Adrenal gland (tissue), 5 donors: ENCODE results near the gene MARCHF10.

ENCODE experiments used
- CTCF ChIP-seq, 6 experiments: fragments of 450-650 bp in 4 of 6; fragments of 200-600 bp in 2 of 6; sonication (generic) in 1 of 6; IDR thresholded peaks; 1 replicate in 5 of 6; 2 replicates in 1 of 6; pipeline versions ENCODE4 v1.5.1 to v1.8.0; 2016 to 2021; ENCODE audit warnings: antibody characterized with exemption in 6 of 6, mild to moderate bottlenecking in 2 of 6, moderate library complexity in 1 of 6
- POLR2A ChIP-seq, 2 donors: fragments of 450-650 bp; IDR thresholded peaks; one replicate each; pipeline ENCODE4 v1.6.1; 2017; ENCODE audit warnings: antibody characterized with exemption in 2 of 2, mild to moderate bottlenecking in 2 of 2, moderate library complexity in 1 of 2
- donor health status: DM: no; HTN: no; CAD: no.

- TF ChIP-seq POLR2A (IDR thresholded peaks at IDR 0.05), result no peak
- no peak for TF ChIP-seq CTCF (IDR thresholded peaks at IDR 0.05)
Measured at GRCh38 chr17:62857526-62857925, 49.4 kb upstream of the MARCHF10 start.
